Transverse colon (tissue), 3 donors: Measurements from ENCODE around the gene BPTF.

Source experiments
- POLR2A ChIP-seq: fragments of 450-650 bp; IDR thresholded peaks from one replicate; pipeline ENCODE4 v1.6.1; 2016; ENCODE audit warnings: antibody characterized with exemption, mild to moderate bottlenecking, moderate library complexity
- TF ChIP-seq, protein P1 (sequence below), 5 experiments: fragments of 200-600 bp in 3 of 5; fragments of 450-650 bp in 2 of 5; sonication (generic) in 3 of 5; IDR thresholded peaks; 1 replicate in 2 of 5; 2 replicates in 3 of 5; pipeline ENCODE4 v1.5.1; 2016 to 2017; ENCODE audit warnings: antibody characterized with exemption in 5 of 5, inconsistent platforms in 3 of 5, mild to moderate bottlenecking in 2 of 5, moderate library complexity in 1 of 5

DNA sequence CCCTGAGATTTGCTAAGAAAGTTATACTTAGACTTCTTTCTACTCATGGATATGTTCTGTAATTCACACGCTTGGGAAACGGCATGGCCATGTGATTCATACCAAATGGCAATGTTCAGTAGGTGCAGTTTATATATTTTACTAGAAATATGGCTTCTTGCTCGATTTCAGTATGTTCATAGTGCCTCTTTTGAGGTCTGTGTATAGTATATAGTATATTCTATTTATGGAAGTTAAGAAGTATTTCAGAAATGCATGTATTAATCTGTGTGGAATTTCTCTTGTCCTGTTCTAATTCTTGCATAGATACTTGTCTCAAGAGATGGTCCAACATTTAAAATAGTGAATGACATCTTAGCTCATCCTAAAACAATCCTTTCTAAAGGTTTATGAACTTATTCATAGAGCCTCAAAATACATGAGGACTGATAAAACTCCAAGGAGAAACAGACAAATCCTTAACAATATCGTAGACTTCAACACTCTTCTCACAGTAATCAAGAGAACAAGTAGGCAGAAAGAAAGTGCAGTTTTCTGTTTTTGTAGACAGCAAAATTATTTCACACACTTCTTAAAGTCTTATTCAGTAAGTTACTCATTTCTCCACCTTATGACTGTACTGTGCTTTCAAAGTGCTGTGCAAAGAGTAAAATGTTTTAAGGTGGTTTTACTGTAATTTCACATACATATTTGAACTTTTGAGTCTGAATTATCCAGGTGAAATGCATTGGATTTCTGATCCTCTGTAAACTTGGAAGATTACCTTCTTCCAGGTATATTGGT, 11.1 kb downstream of the BPTF start:
- TF ChIP-seq, protein P1, sequence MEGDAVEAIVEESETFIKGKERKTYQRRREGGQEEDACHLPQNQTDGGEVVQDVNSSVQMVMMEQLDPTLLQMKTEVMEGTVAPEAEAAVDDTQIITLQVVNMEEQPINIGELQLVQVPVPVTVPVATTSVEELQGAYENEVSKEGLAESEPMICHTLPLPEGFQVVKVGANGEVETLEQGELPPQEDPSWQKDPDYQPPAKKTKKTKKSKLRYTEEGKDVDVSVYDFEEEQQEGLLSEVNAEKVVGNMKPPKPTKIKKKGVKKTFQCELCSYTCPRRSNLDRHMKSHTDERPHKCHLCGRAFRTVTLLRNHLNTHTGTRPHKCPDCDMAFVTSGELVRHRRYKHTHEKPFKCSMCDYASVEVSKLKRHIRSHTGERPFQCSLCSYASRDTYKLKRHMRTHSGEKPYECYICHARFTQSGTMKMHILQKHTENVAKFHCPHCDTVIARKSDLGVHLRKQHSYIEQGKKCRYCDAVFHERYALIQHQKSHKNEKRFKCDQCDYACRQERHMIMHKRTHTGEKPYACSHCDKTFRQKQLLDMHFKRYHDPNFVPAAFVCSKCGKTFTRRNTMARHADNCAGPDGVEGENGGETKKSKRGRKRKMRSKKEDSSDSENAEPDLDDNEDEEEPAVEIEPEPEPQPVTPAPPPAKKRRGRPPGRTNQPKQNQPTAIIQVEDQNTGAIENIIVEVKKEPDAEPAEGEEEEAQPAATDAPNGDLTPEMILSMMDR (IDR thresholded peaks at IDR 0.05): no peak
- no peak for TF ChIP-seq POLR2A
